NCI-H2171 (cell line): ENCODE data around the gene LRWD1.
"Not testable (repeated sequence)": the region's sequence is repeated elsewhere in the genome, so short reads cannot be mapped to it uniquely, and the experiment has no call there.

Experiments
- DNase-seq: peaks from one replicate; lab custom pipeline; 2025; lab: John Stamatoyannopoulos, UW

Gene LRWD1

GRCh38 chr7:102444961-102445673 lies 19.7 kb upstream of the LRWD1 start:
- no peak for DNase-seq

- DNase-seq: no peak
These were observed 19.1 kb upstream of the LRWD1 start for GRCh38 chr7:102445674-102446071.

GRCh38 chr7:102446387-102447156 lies 18.2 kb upstream of the LRWD1 start:
- no peak for DNase-seq

GRCh38 chr7:102447311-102447710 lies 17.5 kb upstream of the LRWD1 start:
- DNase-seq: no peak

- no peak for DNase-seq
These were observed 15.6 kb upstream of the LRWD1 start for GRCh38 chr7:102449136-102449535.

- no peak for DNase-seq
These were observed 14.5 kb upstream of the LRWD1 start for GRCh38 chr7:102450242-102450641.

- DNase-seq: peak; percentile 54
These were observed 13.3 kb upstream of the LRWD1 start for GRCh38 chr7:102451371-102452054.

- no peak for DNase-seq
These were observed 12.3 kb upstream of the LRWD1 start for GRCh38 chr7:102452451-102452850.

GRCh38 chr7:102453319-102453718 lies 11.5 kb upstream of the LRWD1 start:
- DNase-seq: no peak

- DNase-seq: peak; percentile 56
These were observed 10.3 kb upstream of the LRWD1 start for GRCh38 chr7:102454468-102454867.

- DNase-seq: not testable (repeated sequence)
These were observed 9.9 kb upstream of the LRWD1 start for GRCh38 chr7:102454932-102455331.

GRCh38 chr7:102455596-102455995 lies 9.2 kb upstream of the LRWD1 start:
- no peak for DNase-seq

GRCh38 chr7:102456327-102456726 lies 8.5 kb upstream of the LRWD1 start:
- DNase-seq: no peak

GRCh38 chr7:102457352-102457924 lies 7.3 kb upstream of the LRWD1 start:
- DNase-seq: no peak

GRCh38 chr7:102459221-102459844 lies 5.5 kb upstream of the LRWD1 start:
- DNase-seq: no peak

GRCh38 chr7:102460467-102460866 lies 4.3 kb upstream of the LRWD1 start:
- no peak for DNase-seq

- no peak for DNase-seq
These were observed 775 bp upstream of the LRWD1 start for GRCh38 chr7:102463841-102464576.

GRCh38 chr7:102466097-102466496 lies 1.3 kb downstream of the LRWD1 start:
- no peak for DNase-seq

- DNase-seq: no peak
These were observed 3.0 kb downstream of the LRWD1 start for GRCh38 chr7:102467581-102468477.
